Neural progenitor cell (in vitro differentiated cells): ENCODE results near the gene PAQR5.

ENCODE experiments used
- EZH2phosphoT487 ChIP-seq: fragments of 200-600 bp; sonication (generic); IDR thresholded peaks from 2 replicates; pipeline ENCODE4 v1.6.1; 2017; ENCODE audit warnings: antibody characterized with exemption
- TF ChIP-seq, protein P1 (sequence below): fragments of 200-600 bp; sonication (generic); IDR thresholded peaks from 2 replicates; pipeline ENCODE4 v1.5.1; 2017; ENCODE audit warnings: antibody characterized with exemption, mild to moderate bottlenecking

DNA sequence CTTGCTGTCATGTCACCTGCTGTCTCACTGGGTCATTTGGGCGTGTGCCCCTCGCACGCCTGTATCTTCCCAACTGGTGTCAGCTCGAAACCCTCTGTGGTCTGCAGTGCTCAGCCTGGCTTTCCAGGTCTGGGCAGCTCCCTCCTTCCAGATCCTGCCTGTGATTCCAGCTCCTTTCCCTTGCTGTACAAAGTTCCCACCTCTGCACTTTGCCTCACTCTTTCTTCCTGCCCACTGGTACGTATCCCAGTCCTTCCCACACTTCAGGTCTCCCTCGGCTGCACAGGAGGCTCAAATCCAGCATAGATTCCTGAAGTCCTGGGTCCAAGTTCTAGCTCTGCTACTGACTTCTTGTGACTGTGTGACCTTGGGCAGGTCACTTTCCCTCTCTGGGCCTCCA is 2.1 kb upstream of the PAQR5 start:
- TF ChIP-seq, protein P1, sequence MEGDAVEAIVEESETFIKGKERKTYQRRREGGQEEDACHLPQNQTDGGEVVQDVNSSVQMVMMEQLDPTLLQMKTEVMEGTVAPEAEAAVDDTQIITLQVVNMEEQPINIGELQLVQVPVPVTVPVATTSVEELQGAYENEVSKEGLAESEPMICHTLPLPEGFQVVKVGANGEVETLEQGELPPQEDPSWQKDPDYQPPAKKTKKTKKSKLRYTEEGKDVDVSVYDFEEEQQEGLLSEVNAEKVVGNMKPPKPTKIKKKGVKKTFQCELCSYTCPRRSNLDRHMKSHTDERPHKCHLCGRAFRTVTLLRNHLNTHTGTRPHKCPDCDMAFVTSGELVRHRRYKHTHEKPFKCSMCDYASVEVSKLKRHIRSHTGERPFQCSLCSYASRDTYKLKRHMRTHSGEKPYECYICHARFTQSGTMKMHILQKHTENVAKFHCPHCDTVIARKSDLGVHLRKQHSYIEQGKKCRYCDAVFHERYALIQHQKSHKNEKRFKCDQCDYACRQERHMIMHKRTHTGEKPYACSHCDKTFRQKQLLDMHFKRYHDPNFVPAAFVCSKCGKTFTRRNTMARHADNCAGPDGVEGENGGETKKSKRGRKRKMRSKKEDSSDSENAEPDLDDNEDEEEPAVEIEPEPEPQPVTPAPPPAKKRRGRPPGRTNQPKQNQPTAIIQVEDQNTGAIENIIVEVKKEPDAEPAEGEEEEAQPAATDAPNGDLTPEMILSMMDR = no peak
- TF ChIP-seq EZH2phosphoT487 = no peak
